M059J (cell line): ENCODE measurements around the gene TKTL1. TPM values are rescaled to one million over a fixed set of nuclear protein-coding genes. Genes with fewer than 3 reads are reported as not detected.

ENCODE experiments used
- DNase-seq: peaks from one replicate; pipeline ENCODE4 v3.0.0-alpha.2; 2012; ENCODE audit warnings: low read depth
- total RNA-seq: library from RNA; depleted of rRNA; stranded (reverse); fragments of >200 nt; shearing (Covaris generic); gene quantifications from 2 replicates; pipeline ENCODE4 v1.2.3, GENCODE V29; 2014

TKTL1 gene
- total RNA-seq, 1 experiment from 2014 or later: 0.22 TPM

GRCh38 chrX:154362085-154362742 lies 66.6 kb downstream of the TKTL1 start:
- no peak for DNase-seq

- DNase-seq: no peak
Measured at GRCh38 chrX:154363706-154364439, 68.3 kb downstream of the TKTL1 start.

- DNase-seq: no peak
Measured at GRCh38 chrX:154365052-154365600, 69.5 kb downstream of the TKTL1 start.

GRCh38 chrX:154365997-154366665 lies 70.5 kb downstream of the TKTL1 start:
- no peak for DNase-seq

- DNase-seq: no peak
Measured at GRCh38 chrX:154366666-154367055, 71.1 kb downstream of the TKTL1 start.

GRCh38 chrX:154367474-154368308 lies 72.1 kb downstream of the TKTL1 start:
- no peak for DNase-seq

- DNase-seq: peak; percentile 98
Measured at GRCh38 chrX:154368630-154369448, 73.2 kb downstream of the TKTL1 start.

GRCh38 chrX:154369449-154370299 lies 74.1 kb downstream of the TKTL1 start:
- DNase-seq: peak; percentile 98

- no peak for DNase-seq
Measured at GRCh38 chrX:154370300-154371016, 74.9 kb downstream of the TKTL1 start.

- DNase-seq: peak; percentile 97
Measured at GRCh38 chrX:154371017-154371788, 75.6 kb downstream of the TKTL1 start.

- no peak for DNase-seq
Measured at GRCh38 chrX:154371789-154372300, 76.2 kb downstream of the TKTL1 start.

GRCh38 chrX:154372612-154373022 lies 77.0 kb downstream of the TKTL1 start:
- peak; percentile 54 for DNase-seq

GRCh38 chrX:154373340-154374306 lies 78.0 kb downstream of the TKTL1 start:
- DNase-seq: peak; percentile 83

- DNase-seq: peak; percentile 53
Measured at GRCh38 chrX:154374313-154375155, 78.9 kb downstream of the TKTL1 start, which contains the start of gene FLNA. FLNA (minus strand) TSS chrX:154374634; CDS start chrX:154371245, 3,389 bp downstream.

GRCh38 chrX:154375156-154375504 lies 79.5 kb downstream of the TKTL1 start:
- no peak for DNase-seq

- DNase-seq: no peak
Measured at GRCh38 chrX:154376774-154377173, 81.2 kb downstream of the TKTL1 start.
